Natural killer cell (primary cell): Measurements from ENCODE around the gene ADAMTSL5. TPM values are rescaled to one million over a fixed set of nuclear protein-coding genes. Genes with fewer than 3 reads are reported as not detected.
A peak's percentile ranks its signal among the peaks of the same experiment; 100 is the strongest.

Experiments
- ATAC-seq, 3 donors: fragments of 150-1000 bp in 2 of 3; fragments of 200-7000 bp in 1 of 3; cut with Tn5 transposase; 1 replicate in 1 of 3; 2 replicates in 2 of 3; pipeline ENCODE4 v1.10.0; 2021; ENCODE audit warnings: mild to moderate bottlenecking in 2 of 3, moderate library complexity in 2 of 3
- DNase-seq, 2 donors: peaks; one replicate each; pipeline versions ENCODE4 v3.0.0 to v3.0.0-alpha.2; 2013 to 2021; ENCODE audit warnings: mixed read lengths in 1 of 2
- H3K27ac ChIP-seq: one replicate; pipeline ENCODE4 v1.5.1; 2013; ENCODE audit warnings: mild to moderate bottlenecking, low read length
- H3K27me3 ChIP-seq: one replicate; pipeline ENCODE4 v1.6.1; 2013; ENCODE audit warnings: low read length; ENCODE audit not compliant: control insufficient read depth, insufficient read depth
- H3K36me3 ChIP-seq: one replicate; pipeline ENCODE4 v1.6.1; 2013; ENCODE audit warnings: low read length; ENCODE audit not compliant: control insufficient read depth, insufficient read depth
- H3K4me1 ChIP-seq: one replicate; pipeline ENCODE4 v1.6.1; 2013; ENCODE audit warnings: low read length; ENCODE audit not compliant: control insufficient read depth, insufficient read depth
- H3K4me3 ChIP-seq: one replicate; pipeline ENCODE4 v1.5.1; 2013; ENCODE audit warnings: low read length
- H3K9me3 ChIP-seq: one replicate; pipeline ENCODE4 v1.6.1; 2013; ENCODE audit warnings: low read length; ENCODE audit not compliant: control insufficient read depth, insufficient read depth
- H3K27ac Mint-ChIP-seq, 2 donors: one replicate each; pipeline ENCODE4 v1.8.0; 2022; ENCODE audit warnings: mild to moderate bottlenecking in 2 of 2, mixed read lengths in 2 of 2, moderate library complexity in 1 of 2
- H3K27me3 Mint-ChIP-seq, 2 donors: one replicate each; pipeline ENCODE4 v1.8.0; 2022; ENCODE audit warnings: low read depth in 2 of 2, mixed read lengths in 2 of 2
- H3K36me3 Mint-ChIP-seq: one replicate; pipeline ENCODE4 v1.8.0; 2022; ENCODE audit warnings: mixed read lengths
- H3K4me1 Mint-ChIP-seq, 2 donors: one replicate each; pipeline ENCODE4 v1.8.0; 2022; ENCODE audit warnings: mixed read lengths in 2 of 2
- H3K4me3 Mint-ChIP-seq: one replicate; pipeline ENCODE4 v1.8.0; 2022; ENCODE audit warnings: mild to moderate bottlenecking, moderate library complexity, mixed read lengths
- H3K9me3 Mint-ChIP-seq, 2 donors: one replicate each; pipeline ENCODE4 v1.8.0; 2022; ENCODE audit warnings: mixed read lengths in 2 of 2
- WGBS: methylation state at CpG from one replicate; pipeline ENCODE4 v1.1.7; 2013; ENCODE audit warnings: missing lambda C conversion rate; ENCODE audit not compliant: insufficient coverage; 5-methylcytosine and 5-hydroxymethylcytosine counted together
- intact Hi-C: fragments of 100-400 bp; cut with micrococcal nuclease; formaldehyde crosslinking; loops from one replicate; pipeline ENCODE4 v1.14.2; 2022
- total RNA-seq, 4 donors: library from RNA; stranded (reverse); fragments of 120-200 nt in 1 of 4; gene quantifications; one replicate each; pipeline versions ENCODE4 v1.2.3 to v1.2.4, GENCODE V29; 2013 to 2022
- TF ChIP-seq, protein P1 (sequence below): fragments of 200-600 bp; IDR thresholded peaks from one replicate; pipeline ENCODE4 v1.8.0; 2022; ENCODE audit warnings: antibody characterized with exemption

The ADAMTSL5 gene
- total RNA-seq, 3 donors from 2014 or later (not counting 1 experiment from before 2014, with no cell fraction given) = 0.70 to 2.5 (median 1.0) TPM

DNA sequence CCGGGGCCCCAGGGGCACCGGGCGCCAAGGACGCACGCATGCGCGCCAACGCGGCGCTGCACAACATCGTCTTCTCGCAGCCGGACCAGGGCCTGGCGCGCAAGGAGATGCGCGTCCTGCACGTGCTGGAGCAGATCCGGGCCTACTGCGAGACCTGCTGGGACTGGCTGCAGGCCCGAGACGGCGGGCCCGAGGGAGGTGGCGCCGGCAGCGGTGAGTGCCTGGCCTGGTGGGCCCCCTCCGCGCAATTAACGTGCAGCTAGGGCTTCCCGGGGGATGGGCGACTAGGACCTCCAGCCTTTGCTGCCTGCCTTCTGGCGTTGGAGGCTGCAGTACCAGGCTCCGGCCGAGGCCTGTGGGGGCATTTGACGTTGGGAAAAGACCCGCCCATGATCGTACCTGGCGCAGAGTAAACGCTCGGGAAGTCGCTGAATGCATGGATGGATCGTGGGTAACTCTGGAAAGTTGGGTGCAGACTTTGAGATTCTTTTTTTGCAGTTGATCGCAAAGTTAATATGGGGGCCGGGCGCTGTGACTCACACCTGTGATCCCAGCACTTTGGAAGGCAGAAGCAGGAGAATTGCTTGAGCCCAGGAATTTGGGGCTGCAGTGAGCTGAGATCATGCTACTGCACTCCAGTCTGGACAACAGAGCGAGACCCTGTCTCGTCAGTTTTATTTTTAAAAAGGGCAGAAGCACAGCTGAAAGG lies 55.6 kb downstream of the ADAMTSL5 start:
- no peaks in the 10 kb centered on the region for H3K36me3 Mint-ChIP-seq
- H3K27ac Mint-ChIP-seq = no peak overlapping the region
- Histone ChIP-seq H3K27me3 (peaks cover 41% of the 10 kb centered on the region), H3K4me3 (no peak overlapping the region), H3K9me3 (peaks cover 7% of the 10 kb centered on the region), H3K4me1 (peaks cover 20% of the 10 kb centered on the region), H3K27ac (no peak overlapping the region), H3K36me3 (peaks cover 3% of the 10 kb centered on the region)
- no peaks in the 10 kb centered on the region for H3K9me3 Mint-ChIP-seq
- no peak overlapping the region for H3K4me3 Mint-ChIP-seq
- WGBS = 21% methylated on average over 48 of the region's 48 CpGs
- intact Hi-C loops = no loop called here
- TF ChIP-seq, protein P1, sequence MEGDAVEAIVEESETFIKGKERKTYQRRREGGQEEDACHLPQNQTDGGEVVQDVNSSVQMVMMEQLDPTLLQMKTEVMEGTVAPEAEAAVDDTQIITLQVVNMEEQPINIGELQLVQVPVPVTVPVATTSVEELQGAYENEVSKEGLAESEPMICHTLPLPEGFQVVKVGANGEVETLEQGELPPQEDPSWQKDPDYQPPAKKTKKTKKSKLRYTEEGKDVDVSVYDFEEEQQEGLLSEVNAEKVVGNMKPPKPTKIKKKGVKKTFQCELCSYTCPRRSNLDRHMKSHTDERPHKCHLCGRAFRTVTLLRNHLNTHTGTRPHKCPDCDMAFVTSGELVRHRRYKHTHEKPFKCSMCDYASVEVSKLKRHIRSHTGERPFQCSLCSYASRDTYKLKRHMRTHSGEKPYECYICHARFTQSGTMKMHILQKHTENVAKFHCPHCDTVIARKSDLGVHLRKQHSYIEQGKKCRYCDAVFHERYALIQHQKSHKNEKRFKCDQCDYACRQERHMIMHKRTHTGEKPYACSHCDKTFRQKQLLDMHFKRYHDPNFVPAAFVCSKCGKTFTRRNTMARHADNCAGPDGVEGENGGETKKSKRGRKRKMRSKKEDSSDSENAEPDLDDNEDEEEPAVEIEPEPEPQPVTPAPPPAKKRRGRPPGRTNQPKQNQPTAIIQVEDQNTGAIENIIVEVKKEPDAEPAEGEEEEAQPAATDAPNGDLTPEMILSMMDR = no peak
- peaks cover 0 to 17% of the 10 kb centered on the region in 2 donors for H3K4me1 Mint-ChIP-seq
- DNase-seq (no peak), ATAC-seq (no peak)
- peaks cover 0 to 15% of the 10 kb centered on the region in 2 donors for H3K27me3 Mint-ChIP-seq

DNA sequence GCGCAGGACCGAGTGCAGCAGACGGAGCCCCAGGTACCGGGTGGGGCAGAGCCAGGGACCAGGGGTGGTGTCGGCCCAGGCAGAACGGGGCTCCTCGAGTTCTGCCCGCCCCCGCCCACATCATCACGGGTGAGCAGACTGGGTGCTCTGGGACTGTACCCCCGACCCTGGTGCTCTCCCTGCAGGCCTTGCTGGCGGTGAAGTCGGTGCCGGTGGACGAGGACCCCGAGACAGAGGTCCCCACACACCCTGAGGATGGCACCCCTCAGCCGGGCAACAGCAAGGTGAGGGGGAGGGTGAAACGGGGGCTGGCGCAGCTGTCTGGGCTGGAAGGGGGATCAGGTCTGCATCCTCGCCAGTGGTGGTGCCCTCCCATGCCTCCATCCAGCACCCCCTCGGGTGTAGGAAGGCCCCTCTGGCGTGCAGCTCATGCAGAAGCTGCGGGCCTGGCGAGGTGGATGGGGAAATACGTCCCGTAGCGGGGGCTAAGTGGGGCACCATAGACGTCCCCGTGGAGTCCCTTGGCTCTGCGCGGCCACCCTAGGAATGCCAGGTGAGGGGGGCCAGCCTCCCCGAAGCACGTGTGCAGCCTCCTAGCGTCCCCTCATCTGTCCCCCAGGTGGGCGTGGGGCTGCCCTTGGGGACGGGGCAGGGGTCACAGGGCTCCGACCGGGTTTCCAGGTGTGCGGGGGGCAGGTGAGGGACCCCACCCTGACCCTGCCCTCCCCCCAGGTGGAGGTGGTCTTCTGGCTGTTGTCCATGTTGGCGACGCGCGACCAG lies 56.5 kb downstream of the ADAMTSL5 start:
- Histone ChIP-seq H3K9me3 (peaks cover 7% of the 10 kb centered on the region), H3K4me3 (no peak overlapping the region), H3K4me1 (peaks cover 20% of the 10 kb centered on the region), H3K36me3 (peaks cover 3% of the 10 kb centered on the region), H3K27me3 (peaks cover 43% of the 10 kb centered on the region), H3K27ac (no peak overlapping the region)
- Mint-ChIP-seq H3K4me1 (peaks cover 0 to 17% of the 10 kb centered on the region in 2 donors), H3K36me3 (no peaks in the 10 kb centered on the region), H3K9me3 (no peaks in the 10 kb centered on the region), H3K27ac (no peak overlapping the region), H3K4me3 (no peak overlapping the region), H3K27me3 (peaks cover 0 to 15% of the 10 kb centered on the region in 2 donors)
- 35% methylated on average over 43 of the region's 43 CpGs for WGBS
- ATAC-seq = no peak
- TF ChIP-seq, protein P1 = no peak
- DNase-seq = no peak
- intact Hi-C loops = no loop called here

DNA sequence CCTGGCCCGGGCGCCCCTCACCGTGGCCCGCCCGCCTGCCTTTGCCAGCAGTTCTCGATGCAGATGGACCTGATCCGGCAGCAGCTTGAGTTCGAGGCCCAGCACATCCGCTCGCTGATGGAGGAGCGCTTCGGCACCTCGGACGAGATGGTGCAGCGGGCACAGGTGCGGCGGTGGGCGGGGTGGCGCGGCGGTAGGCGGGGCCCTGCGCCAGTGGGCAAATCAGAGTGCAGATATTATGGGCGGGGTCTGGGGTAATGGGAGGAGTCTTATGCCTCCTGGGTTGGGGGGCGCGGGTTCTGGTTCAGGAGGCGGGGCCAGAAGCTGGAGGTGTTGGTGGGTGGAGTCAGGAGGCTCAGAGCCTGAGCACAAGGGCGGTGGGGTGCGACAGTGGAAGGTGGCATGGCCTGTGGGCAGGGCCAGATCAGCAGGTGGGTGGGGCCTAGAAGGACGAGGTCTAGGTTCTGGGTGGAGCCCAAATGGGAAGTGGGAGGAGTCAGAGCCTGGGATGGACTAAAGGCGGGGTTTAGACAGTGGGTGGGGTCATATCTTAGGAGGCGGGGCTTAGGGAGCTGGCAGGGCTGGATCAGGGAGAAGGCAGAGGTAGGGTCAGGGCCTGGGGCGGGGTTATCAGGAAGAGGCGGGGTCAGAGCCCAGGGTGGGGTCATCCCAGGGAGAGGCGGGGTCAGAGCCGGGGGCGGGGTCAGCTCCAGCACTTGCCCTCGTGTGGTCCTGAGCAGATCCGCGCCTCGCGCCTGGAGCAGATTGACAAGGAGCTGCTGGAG lies 57.3 kb downstream of the ADAMTSL5 start:
- Histone ChIP-seq H3K4me1 (peaks cover 20% of the 10 kb centered on the region), H3K9me3 (peaks cover 7% of the 10 kb centered on the region), H3K36me3 (peaks cover 1% of the 10 kb centered on the region), H3K27ac (no peak overlapping the region), H3K4me3 (no peak overlapping the region), H3K27me3 (peaks cover 50% of the 10 kb centered on the region)
- intact Hi-C loops = no loop called here
- Mint-ChIP-seq H3K36me3 (no peaks in the 10 kb centered on the region), H3K4me1 (peaks cover 0 to 22% of the 10 kb centered on the region in 2 donors), H3K27ac (no peak overlapping the region), H3K27me3 (peaks cover 7 to 21% of the 10 kb centered on the region in 2 donors), H3K4me3 (peak overlapping the region; percentile 49), H3K9me3 (no peaks in the 10 kb centered on the region)
- ATAC-seq = peak; percentile 80 to 87 (median 83)
- WGBS = 3% methylated on average over 42 of the region's 42 CpGs
- TF ChIP-seq, protein P1 = no peak
- peak; percentile 47 to 75 for DNase-seq

Other genes starting within 250 kb of the ADAMTSL5 start
- 100 to 1,000 TPM; 410 to 454 (median 440) TPM for gene CIRBP, start 243.7 kb downstream of the ADAMTSL5 start, total RNA-seq
- gene FAM174C, start 237.5 kb downstream of the ADAMTSL5 start, total RNA-seq = 10 to 100 TPM; 26.6 to 33.4 (median 27.1) TPM
- gene EFNA2, start 227.1 kb downstream of the ADAMTSL5 start, total RNA-seq = not detected
- 10 to 100 TPM; 60.8 to 67.9 (median 66.6) TPM for gene NDUFS7, start 129.1 kb downstream of the ADAMTSL5 start, total RNA-seq
- 1 to 10 TPM; 5.1 to 7.5 (median 7.1) TPM for gene GAMT, start 111.5 kb downstream of the ADAMTSL5 start, total RNA-seq
- gene DAZAP1, start 105.4 kb downstream of the ADAMTSL5 start, total RNA-seq = 100 to 1,000 TPM; 166 to 207 (median 170) TPM
- 100 to 1,000 TPM; 731 to 872 (median 837) TPM for gene RPS15, start 74.6 kb downstream of the ADAMTSL5 start, total RNA-seq
- gene APC2, start 62.9 kb downstream of the ADAMTSL5 start, total RNA-seq = under 1 TPM; 0.14 to 0.58 (median 0.27) TPM
- 10 to 100 TPM; 30.2 to 42.2 (median 34.3) TPM for gene C19orf25, start 33.8 kb downstream of the ADAMTSL5 start, total RNA-seq
- 1 to 10 TPM; 4.1 to 6.0 (median 5.3) TPM for gene PCSK4, start 22.7 kb downstream of the ADAMTSL5 start, total RNA-seq
- 1 to 10 TPM; 3.9 to 5.0 (median 4.3) TPM for gene REEP6, start 21.8 kb downstream of the ADAMTSL5 start, total RNA-seq
- not detected for gene PLK5, start 11.1 kb upstream of the ADAMTSL5 start, total RNA-seq
- 1 to 10 TPM; 4.2 to 6.9 (median 4.4) TPM for gene MEX3D, start 55.3 kb upstream of the ADAMTSL5 start, total RNA-seq
- gene MBD3, start 79.8 kb upstream of the ADAMTSL5 start, total RNA-seq = 10 to 100 TPM; 55.9 to 66.7 (median 59.0) TPM
- 100 to 1,000 TPM in 1 of 3 donors, 10 to 100 TPM in 2; 91.2 to 142 (median 99.1) TPM for gene UQCR11, start 92.4 kb upstream of the ADAMTSL5 start, total RNA-seq
- gene TCF3, start 139.6 kb upstream of the ADAMTSL5 start, total RNA-seq = 10 to 100 TPM; 54.5 to 72.2 (median 64.3) TPM
- not detected for gene ONECUT3, start 240.5 kb upstream of the ADAMTSL5 start, total RNA-seq